Renal cortical epithelial cell (primary cell): ENCODE measurements around the gene ASB11. TPM values are rescaled to one million over a fixed set of nuclear protein-coding genes. Genes with fewer than 3 reads are reported as not detected.
A peak's percentile ranks its signal among the peaks of the same experiment; 100 is the strongest.
"Not testable (repeated sequence)": the region's sequence is repeated elsewhere in the genome, so short reads cannot be mapped to it uniquely, and the experiment has no call there.

ENCODE experiments used
- DNase-seq: peaks from one replicate; pipeline ENCODE4 v3.0.0-alpha.2; 2011; ENCODE audit warnings: low read depth
- total RNA-seq: library from RNA; depleted of rRNA; stranded (reverse); fragments of >200 nt; gene quantifications from 2 replicates; pipeline ENCODE4 v1.2.3, GENCODE V29; 2014

Gene ASB11
- total RNA-seq, 1 donor from 2014 or later, result not detected

DNA sequence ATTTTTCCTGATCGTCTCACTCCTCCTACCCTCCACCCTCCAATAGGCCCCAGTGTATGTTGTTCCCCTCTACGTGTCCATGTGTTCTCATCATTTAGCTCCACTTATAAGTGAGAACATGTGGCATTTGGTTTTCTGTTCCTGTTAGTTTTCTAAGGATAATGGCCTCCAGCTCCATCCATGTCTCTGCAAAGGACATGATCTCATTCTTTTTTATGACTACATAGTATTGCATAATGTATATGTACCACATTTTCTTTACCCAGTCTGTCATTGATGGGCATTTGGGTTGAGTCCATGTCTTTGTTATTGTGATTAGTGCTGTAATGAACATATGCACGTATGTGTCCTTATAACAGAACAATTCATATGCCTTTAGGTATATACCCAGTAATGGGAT lies 9.5 kb downstream of the ASB11 start:
- DNase-seq, result not testable (repeated sequence)

DNA sequence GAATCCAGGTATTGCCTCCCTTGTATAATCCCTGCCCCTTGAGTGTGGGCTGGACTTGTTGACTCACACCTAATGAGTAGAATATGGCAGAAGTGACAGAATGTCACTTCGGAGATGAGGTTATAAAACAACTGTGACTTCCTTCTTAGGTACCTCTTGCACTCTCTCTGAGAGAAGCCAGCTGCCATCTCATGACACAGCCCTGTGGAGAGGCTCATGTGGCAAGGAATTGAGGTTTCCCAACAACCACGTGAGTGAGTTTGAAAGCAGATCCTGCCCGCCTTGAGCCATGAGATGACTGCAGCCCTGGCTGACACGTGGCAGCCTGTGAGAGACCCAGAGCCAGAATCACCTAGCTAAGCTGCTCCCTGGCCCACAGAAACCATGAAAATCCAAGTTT lies 13.5 kb downstream of the ASB11 start:
- peak; percentile 64 for DNase-seq

DNA sequence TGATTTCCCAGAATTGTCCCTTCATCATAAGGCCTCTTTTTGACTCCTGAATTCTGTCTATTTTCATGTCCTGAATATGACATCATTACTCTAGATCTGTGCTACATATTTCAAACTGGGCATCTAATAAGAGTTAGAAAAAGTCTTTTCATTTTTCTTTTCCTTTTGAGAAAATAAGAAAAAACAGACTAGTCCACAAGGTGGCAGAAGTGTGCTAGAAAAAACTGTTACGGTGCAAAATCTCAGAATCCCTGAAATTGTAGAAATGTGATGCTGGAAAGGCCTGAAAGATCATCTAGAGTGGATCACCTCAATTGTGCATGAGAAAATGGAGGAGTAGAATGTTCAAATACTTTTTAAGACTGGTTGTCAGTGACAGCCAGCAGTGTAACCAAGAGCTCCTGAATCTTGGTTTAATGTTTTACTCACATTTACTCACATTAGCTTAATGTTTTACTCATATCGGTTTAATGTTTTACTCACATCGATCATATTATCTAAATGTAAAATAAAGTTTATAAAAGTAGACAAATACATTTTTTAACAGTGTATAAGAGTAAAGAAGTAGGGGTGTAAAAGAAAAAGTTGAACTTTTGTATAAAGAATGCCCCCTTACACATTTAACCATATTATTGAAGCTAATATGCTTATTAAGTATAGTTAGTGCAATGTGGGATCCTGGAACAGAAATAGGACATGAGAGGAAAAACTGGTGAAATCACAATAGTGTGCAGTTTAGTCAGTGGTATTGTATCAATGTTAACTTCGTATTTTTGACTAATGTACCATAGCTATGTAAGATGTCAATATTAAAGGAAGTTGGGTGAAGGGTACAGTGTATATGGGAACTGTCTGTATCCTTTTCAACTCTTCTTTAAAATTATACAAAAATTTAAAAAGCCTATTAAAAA lies 15.2 kb downstream of the ASB11 start:
- DNase-seq, result peak; percentile 72

DNA sequence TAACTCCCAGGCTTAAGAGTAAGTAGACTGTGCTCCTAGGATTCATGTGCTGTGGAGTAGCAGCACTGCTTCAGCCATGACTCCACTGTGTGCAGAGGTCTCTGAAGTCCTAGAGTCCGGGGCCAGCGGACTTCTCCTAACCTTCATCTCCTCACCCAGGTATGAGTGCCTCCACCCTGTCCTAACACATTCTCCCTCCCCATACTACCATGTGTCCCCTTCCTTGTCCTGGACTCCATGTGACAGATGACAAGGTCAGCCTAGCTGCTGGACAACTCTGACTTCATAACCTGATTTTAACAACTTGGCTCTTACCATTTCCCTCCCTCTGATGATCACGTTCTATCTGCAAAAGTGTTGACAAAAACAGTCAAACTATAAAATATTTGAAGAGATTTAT lies 16.7 kb downstream of the ASB11 start:
- no peak for DNase-seq

DNA sequence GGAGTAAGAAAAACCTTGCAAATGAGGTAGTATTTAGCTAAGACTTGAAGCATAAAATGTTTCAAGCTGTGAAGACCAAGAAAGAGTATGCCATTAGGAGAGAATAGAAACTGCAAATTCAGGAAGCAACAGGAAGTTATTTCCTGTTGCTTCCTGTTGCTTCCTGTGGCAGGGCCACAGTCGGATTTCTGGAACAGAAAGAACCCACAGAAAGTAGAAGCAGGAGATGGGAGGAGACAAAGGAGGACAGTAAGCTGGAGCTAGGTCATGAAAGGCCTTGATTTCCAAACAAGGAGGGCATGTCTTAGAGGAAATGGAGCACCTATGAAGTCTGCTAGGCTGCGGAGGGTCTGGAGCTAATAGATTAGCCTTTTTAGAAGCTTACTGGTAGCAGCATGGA lies 17.2 kb downstream of the ASB11 start:
- no peak for DNase-seq

DNA sequence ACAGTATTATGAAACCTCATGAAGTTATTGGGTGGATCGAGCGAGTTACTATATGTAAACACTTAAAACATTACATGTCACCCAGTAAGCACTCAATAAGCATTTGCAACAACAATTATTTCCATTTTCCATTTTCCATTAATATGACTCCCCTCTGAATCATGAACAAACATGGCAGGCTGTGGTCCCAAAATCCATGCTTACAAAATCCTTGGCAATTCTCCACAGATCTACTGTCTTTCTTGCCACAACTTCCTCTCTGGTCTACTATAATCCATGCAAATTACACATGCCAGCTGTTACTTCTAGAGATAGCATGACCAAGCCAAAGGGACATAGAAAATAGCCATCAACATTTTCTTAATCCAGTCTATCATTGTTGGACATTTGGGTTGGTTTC lies 22.0 kb downstream of the ASB11 start:
- DNase-seq, result no peak

DNA sequence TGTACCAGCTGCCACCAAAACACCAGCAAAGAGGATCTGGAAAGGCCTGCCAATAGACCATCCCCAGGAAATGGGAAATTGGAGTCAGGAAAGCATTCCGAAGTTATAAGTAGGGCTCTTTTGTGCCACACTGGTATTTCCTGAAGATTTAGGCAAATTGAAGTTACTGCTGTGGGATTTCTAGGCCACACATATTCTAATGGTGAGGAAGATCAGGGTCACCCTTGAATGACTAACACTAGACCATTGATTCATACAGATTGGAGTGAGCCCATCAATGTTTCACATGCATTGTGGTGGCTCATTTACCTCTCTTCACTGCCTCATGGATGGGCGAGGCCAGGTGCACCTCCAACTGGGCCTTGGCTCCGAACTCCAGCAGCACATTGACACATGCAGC lies 22.6 kb downstream of the ASB11 start:
- DNase-seq, result no peak

DNA sequence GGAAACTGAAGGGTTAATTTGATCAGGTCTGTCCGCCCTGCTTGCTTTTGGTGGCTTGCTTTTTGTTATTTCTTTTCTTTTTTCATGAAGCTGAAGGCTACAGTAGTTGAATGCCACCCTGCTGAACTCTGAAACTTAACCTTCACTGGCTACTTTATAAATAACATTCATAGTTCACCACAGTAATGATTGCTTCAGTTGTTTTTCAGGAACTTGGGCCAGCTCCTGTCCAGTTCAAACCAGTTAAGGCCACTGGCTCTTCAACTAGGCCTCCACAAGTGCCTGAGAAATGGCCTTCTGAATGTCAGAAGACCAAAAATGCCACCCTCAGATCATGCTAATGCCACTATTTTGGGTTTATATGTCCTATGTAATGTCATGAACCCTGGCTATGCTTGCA lies 37.8 kb downstream of the ASB11 start:
- DNase-seq, result peak; percentile 55

DNA sequence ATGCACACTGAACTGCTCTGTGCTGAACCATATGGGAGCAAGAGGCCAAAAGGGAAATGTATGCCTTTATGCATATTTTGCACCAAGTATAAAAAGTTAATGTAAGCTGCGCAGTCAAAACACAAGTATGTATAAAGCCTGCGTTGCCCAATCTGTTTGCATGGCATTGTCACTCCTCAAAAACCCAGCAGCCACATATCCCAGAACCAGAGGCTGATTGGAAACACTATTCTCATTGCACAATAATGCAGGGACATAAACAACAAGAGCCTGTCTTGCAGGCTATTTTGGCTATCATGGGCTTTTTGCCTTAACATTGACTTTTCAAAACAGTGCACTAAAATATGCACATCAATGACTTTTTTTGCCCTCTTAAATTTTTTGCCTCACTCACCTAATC lies 40.5 kb downstream of the ASB11 start:
- DNase-seq, result no peak

DNA sequence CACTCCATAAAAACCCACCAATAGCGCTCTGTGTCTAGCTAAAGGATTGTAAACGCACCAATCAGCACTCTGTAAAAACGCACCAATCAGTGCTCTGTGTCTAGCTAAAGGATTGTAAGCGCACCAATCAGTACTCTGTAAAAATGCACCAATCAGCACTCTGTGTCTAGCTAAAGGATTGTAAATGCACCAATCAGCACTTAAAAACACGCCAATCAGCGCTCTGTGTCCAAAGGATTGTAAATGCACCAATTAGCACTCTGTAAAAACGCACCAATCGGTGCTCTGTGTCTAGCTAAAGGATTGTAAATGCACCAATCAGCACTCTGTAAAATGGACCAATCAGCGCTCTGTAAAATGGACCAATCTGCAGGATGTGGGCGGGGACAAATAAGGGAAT lies 42.2 kb downstream of the ASB11 start:
- DNase-seq, result not testable (repeated sequence)

DNA sequence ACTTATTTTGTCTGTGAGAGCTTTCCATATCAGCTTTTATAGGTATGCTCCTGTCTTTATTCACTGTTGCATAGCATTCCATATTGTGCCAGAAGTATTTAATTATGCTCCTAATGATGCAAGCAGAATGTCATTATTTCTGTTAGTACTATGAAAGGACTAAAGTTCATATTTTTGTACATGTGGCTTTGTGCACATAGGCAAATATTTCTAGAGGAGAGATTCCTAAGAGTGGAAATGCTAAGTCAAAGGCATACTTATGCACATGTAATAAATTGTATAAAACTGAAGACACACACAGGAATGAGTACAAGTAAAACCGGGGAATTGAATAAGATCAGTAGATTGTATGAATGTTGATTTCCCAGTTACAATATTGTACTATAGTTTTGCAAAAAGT lies 43.7 kb downstream of the ASB11 start:
- DNase-seq, result no peak

DNA sequence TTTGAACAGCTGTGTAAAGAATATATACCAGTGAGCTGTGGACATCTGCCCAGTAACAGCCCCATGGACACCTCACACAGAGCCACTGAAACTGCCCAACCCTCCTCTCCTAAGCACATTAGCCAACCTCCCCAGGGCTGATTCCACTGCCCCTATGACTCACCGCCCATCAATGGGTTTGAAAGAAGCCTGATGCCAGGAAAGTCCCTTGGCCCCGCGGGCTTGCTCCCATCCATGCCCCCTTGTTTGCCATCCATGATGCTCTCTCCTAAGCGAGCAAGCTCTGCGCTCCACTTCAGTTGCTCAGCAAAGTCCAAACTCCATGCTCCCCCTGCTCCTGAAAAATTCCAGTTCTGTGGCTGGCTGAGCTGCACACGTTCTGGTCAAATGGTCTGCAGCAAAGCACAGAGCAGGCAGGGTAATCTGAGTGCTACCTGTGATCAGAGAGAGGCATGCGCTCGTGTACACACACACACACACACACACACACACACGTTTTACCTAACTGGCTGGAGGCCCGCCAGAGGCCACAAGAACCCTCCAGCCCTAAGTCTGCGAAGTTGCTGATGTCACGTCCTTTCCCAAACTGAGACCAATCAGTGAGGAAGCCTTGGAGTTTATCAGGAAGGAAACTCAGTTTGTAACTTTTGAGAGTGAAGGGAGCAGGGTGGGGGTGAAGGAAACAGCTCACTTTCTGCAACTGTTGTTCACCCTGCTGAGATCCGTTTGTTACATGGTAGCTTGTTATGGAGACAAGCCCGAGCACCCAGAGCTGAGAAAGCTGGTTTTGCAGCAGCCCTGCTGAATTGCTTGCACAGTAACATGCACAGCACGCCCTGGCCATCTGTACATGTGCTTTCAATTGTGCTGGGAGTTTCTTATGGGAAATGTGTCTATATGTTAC lies 45.6 kb downstream of the ASB11 start, which contains the start of gene ASB9:
ASB9 (minus strand) TSS at position 466 of the 904 bp plus-strand sequence; CDS start at position 257, 209 bp downstream.
- DNase-seq, result peak; percentile 94

DNA sequence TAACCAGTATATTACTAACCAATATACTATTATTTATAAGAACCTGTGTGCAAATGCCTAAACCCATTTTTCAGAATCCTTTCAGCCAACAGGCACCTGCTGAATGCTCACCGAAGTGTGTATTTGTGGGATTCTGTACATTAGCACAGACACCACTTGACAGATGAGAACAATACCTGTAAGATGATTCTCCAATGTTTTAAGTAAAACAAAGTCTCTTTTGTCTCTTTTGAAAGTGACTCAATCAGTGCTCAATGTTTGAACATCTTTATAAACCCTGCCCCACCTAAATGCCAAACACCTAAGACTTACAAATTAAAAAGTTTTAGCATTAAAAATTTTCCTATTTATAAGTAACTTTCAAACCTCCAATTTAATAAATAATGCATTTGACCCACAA lies 46.3 kb downstream of the ASB11 start:
- peak; percentile 11 for DNase-seq

DNA sequence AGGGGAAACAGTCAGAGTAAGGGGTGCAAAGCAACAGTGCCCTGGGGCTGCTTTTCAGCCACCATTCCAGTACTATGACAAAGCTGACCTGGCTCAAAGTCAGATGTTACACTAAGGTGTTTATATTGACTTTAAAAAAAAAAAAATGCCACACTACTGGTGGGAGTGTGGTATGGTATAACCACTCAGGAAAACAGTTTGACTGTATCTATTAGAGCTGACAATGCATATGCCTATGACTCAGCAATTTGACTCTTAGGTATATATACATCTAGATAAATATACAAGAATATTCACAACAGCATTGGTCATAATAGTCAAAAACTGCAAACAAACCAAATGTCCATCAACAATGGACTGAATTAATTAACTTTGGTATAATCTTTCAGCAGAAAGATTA lies 60.6 kb downstream of the ASB11 start:
- DNase-seq, result no peak

DNA sequence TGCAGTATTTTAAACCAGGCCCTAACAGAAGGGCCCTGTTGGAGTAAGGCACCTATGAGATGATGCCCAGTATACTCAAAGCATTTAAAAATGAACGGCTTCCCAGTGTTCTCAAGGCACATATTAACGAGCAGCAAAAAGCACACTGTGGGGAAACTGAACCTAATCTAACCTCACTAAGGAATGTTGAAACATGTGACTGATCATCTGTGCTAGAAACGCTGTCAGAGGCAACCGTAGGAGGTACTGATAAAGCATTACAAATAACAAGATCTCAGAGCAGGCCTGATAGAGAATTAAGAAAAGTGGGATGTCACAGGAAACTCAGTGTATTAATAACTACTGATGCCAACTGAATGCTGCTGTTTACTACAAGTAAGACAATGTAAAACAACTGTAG lies 69.5 kb downstream of the ASB11 start:
- DNase-seq, result peak; percentile 69

DNA sequence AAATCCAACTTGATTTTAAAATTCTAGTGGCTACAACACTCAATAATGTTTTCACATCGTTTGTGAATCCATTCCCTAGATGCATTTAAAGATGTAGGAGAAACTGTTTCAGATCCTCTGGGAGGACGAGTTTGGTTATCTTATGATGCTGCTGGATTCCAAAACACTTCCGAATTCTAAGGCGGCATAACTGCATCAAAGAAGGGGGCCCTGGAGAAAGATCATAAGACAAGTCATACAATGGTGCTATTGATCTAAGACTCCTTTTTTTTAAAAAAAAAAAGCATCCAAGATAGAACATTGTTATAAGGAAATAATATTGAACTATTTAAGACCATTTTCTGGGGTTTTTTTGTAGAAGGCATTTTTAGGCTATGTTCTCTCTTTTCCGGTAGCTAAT lies 71.0 kb downstream of the ASB11 start:
- DNase-seq, result no peak

DNA sequence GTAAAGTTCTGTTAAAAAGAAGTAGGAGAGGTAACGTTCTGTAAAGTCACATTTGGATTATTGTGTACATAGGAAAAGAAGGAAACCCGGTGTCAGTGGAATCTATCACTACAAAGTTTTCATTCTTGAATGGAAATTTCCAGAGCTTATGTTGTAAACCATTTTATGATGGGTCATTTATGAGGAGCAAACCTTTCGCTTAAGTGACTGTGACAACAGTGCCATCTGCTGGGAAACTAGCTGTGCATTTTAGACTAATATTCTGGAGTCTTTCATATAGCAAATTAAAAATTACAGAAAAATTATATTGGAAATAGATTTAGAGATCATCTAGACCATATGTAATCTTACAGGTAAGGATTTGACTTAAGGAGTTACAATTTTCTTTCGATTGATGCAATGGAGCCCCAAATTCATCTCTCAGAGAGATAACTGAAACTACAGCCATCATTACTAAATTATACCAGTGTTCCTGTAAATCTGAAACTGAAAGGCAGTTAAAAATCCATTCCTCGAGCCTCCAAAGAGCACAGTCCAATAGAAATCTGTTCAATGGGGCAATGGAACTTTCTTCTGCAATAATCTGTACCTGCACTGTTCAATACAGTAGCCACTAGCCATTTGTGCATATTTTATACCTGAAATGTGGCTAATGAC lies 72.4 kb downstream of the ASB11 start:
- peak; percentile 62 for DNase-seq

DNA sequence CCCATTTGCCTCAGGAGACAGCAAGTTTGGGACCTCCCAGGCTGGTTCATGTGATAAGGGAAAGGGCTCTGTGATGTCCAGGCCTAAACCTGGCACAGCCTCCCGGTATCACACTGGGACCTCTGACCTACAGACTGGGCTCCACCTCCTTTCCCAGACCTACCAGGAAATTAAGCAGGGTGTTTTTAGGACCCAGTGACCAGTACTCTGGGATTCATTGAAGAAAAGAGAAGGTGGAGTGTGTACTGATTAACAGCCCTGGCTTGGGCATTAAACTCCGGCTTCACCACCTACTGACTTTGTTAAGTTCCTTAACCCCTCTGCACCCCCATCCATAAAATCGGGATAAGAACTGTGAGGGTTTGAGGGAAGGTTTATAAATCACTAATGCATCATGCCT lies 74.1 kb downstream of the ASB11 start:
- DNase-seq, result peak; percentile 51

DNA sequence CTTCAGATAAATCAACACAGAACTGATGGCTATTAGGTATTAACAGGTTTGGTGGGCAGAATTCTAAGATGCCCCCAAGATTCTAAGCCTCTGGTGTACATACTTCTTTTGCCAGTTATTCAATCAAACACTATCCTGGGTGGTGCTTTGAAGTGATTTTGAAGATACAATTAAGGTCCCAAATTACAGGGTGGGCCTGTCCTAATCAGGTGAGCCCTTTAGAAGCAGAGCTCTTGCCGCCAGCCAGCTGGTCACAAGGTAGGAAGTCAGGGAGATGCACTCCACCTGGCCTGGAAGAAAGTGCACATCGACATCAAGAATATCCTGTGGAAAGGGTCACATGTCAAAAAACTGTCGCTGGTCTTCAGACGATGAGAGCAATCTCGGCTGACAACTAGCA lies 75.0 kb downstream of the ASB11 start:
- no peak for DNase-seq

DNA sequence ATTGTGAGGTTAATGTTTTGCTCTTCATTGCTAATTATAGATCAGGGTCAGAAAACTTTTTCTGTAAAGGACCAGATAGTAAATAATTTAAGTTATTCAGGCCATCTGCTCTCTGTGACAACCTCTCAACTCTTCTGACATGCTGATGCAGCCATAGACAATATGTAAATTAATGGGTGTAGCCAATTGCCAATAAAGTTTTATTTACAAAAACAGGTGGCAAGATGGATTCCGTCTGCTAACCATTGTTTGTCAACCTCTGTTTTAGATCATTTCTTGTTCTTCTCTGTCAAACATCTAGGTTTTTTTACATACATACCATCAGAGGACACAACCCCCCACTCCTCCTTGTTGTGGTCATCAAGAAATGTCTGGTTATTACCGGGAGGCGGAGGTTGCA lies 79.3 kb downstream of the ASB11 start:
- DNase-seq, result no peak

DNA sequence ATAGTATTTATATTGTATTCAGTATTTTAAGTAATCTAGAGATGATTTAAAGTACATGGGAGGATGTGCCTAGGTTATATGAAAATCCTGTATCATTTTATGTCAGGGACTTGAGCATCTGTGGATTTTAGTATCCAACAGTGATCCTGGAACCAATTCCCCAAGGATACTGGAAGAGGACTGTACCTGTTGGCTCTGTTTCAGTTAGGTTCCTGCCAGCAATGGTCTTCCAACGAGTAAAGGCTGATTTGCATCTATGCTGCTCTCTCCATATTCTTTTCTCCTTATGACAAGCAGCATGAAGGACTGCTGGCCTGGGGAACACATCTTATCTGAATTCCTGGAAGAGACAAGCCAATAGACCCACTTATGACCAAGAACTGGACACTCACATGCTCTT lies 80.4 kb downstream of the ASB11 start:
- DNase-seq, result no peak

DNA sequence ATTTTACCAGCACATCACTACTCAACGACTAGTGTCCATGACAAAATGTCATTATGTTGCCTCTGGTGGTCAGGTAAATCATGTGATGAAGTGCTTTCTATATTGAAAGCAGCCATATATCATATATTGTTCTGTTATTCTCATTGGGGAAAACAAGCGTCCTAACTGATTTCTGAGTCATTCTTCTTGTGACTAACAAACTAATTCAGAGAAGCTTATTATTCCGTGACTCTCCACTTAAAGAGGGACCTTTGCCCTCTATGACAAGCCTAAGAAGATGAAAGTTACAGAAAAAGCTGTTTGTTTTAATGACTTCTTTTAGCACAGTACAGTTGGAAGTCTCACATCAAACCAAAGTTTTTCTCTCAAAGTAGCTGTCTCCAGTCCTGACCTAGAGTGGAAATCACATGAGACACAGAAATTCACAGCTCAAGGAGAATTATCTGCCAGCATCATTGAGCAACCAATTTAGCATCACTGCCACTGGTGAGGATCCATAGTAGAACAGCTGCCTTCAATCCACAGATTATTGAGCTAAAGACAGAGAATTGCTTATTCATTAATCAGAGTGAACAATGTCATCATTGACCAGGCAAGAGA lies 81.9 kb downstream of the ASB11 start:
- peak; percentile 69 for DNase-seq
